Measurements from ENCODE around the gene EHBP1.

DNA sequence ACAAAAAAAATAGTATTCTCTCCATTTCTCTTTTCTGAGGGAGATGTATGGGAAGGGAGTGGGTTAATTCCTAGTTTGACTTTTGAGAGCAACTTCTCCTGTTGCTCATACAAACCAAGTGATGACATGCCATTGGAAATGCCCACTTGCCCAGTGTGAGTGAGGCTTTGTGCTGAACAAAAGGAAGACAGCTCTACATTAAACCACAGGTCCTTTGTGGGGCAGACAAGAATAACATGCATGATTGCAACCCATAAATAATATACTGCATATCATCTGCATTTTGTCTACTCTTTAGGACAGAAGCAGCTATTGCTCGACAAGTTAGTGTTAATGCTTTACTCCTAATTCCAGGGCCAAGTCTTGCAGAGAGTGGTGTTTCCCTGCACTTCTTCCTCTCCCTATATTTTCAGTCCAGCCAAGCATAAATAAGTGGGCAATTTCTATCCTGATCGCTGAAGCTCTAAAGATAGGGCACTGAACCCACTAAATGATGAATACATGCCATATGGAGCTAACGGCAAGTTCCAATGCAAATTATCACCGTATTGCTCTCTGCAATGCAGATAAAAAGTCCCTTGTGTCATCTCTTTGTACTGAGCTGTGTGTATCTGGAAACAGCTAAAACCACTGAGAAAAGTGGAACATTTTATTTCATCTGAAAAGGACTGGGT is 19.4 kb upstream of the EHBP1 start:
- TF ChIP-seq YY1 (IDR thresholded peaks at IDR 0.05; ENCODE audit: insufficient read depth, insufficient read length): no peak
- TF ChIP-seq ZNF274 (IDR thresholded peaks at IDR 0.05; ENCODE audit: low read depth, low read length): no peak
